ENCODE results near the gene TNFSF12.

The TNFSF12 gene

DNA sequence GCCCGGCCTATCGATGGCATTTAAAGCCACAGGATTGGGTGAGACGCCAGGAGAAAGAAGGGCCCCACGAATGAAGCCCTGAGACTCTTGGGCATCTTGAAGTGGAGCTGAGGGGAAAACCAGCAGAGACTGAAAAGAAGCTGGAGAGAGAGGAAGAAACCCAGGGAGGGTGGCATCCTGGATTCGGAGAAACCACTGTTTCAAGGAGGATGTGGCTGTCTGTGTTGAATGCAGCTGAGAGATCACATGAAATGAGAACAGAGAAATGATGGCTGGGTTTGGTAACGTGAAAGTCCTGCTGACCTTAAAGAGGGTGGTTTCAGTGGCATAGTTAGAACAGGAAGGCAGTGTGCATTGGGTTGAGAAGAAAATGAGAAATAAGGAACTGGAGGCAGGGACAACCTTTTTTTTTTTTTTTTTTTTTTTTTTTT lies 3.8 kb downstream of the TNFSF12 start:
- TF ChIP-seq EZH2phosphoT487 (conservative IDR thresholded peaks at IDR 0.05; ENCODE audit: low read length), result no peak
- TF ChIP-seq, protein P1, sequence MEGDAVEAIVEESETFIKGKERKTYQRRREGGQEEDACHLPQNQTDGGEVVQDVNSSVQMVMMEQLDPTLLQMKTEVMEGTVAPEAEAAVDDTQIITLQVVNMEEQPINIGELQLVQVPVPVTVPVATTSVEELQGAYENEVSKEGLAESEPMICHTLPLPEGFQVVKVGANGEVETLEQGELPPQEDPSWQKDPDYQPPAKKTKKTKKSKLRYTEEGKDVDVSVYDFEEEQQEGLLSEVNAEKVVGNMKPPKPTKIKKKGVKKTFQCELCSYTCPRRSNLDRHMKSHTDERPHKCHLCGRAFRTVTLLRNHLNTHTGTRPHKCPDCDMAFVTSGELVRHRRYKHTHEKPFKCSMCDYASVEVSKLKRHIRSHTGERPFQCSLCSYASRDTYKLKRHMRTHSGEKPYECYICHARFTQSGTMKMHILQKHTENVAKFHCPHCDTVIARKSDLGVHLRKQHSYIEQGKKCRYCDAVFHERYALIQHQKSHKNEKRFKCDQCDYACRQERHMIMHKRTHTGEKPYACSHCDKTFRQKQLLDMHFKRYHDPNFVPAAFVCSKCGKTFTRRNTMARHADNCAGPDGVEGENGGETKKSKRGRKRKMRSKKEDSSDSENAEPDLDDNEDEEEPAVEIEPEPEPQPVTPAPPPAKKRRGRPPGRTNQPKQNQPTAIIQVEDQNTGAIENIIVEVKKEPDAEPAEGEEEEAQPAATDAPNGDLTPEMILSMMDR (IDR thresholded peaks at IDR 0.05; ENCODE audit: insufficient read depth, low read length, poor library complexity, severe bottlenecking), result no peak
- no peak overlapping the region for H3K27ac ChIP-seq (ENCODE audit: low read depth, low read length)
- H3K9ac ChIP-seq (ENCODE audit: low read length), result no peak overlapping the region
- H3K9me2 ChIP-seq (replicated peaks; ENCODE audit: insufficient read depth, low read length), result no peaks in the 10 kb centered on the region
- no peaks in the 10 kb centered on the region for H4K20me1 ChIP-seq (ENCODE audit: low read depth, low read length)
- H3K27me3 ChIP-seq (ENCODE audit: low read length), result no peaks in the 10 kb centered on the region
- no peak overlapping the region for H3K4me2 ChIP-seq (ENCODE audit: low read depth, low read length, poor library complexity, severe bottlenecking)
- no peak overlapping the region for H3K4me3 ChIP-seq (ENCODE audit: insufficient read depth, low read length, poor library complexity, severe bottlenecking)
- H3K36me3 ChIP-seq (ENCODE audit: low read length), result no peaks in the 10 kb centered on the region
- H3F3A ChIP-seq (ENCODE audit: insufficient read depth), result no peaks in the 10 kb centered on the region
- H3K79me2 ChIP-seq (ENCODE audit: insufficient read depth, low read length), result no peaks in the 10 kb centered on the region
- H3K9me3 ChIP-seq (ENCODE audit: insufficient read depth, low read length), result no peaks in the 10 kb centered on the region
- no peak overlapping the region for H2AFZ ChIP-seq (ENCODE audit: low read depth, low read length, severe bottlenecking)

DNA sequence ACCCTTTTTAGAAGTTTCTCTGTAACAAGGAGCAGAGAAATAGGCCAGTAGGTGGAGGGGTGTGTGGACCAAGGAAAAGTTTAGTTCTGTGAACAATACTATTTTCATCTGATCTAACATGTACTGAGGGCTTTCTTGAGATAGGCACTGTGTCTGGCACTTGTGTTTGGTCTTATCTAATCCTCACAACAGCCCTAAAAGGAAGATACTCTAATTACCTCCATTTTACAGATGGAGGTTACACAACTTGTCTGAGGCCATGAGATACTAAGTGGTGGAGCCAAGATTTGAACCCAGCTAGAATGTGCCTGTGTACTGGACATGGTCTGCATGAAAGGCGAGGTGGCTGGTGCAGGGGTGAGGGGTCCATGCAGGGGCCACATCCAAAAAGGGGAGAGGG lies 4.5 kb downstream of the TNFSF12 start:
- Histone ChIP-seq H3K27ac (ENCODE audit: low read depth, low read length) (no peak overlapping the region), H3K36me3 (ENCODE audit: low read length) (no peaks in the 10 kb centered on the region), H3K79me2 (ENCODE audit: insufficient read depth, low read length) (no peaks in the 10 kb centered on the region), H3K4me3 (ENCODE audit: insufficient read depth, low read length, poor library complexity, severe bottlenecking) (no peak overlapping the region), H2AFZ (ENCODE audit: low read depth, low read length, severe bottlenecking) (no peak overlapping the region), H3F3A (ENCODE audit: insufficient read depth) (no peaks in the 10 kb centered on the region), H3K4me2 (ENCODE audit: low read depth, low read length, poor library complexity, severe bottlenecking) (no peak overlapping the region), H3K9me2 (replicated peaks; ENCODE audit: insufficient read depth, low read length) (no peaks in the 10 kb centered on the region), H4K20me1 (ENCODE audit: low read depth, low read length) (no peaks in the 10 kb centered on the region), H3K9ac (ENCODE audit: low read length) (no peak overlapping the region), H3K27me3 (ENCODE audit: low read length) (no peaks in the 10 kb centered on the region), H3K9me3 (ENCODE audit: insufficient read depth, low read length) (no peaks in the 10 kb centered on the region)
- no peak for TF ChIP-seq EZH2phosphoT487 (conservative IDR thresholded peaks at IDR 0.05; ENCODE audit: low read length)
- TF ChIP-seq, protein P1 (IDR thresholded peaks at IDR 0.05; ENCODE audit: insufficient read depth, low read length, poor library complexity, severe bottlenecking), result no peak

DNA sequence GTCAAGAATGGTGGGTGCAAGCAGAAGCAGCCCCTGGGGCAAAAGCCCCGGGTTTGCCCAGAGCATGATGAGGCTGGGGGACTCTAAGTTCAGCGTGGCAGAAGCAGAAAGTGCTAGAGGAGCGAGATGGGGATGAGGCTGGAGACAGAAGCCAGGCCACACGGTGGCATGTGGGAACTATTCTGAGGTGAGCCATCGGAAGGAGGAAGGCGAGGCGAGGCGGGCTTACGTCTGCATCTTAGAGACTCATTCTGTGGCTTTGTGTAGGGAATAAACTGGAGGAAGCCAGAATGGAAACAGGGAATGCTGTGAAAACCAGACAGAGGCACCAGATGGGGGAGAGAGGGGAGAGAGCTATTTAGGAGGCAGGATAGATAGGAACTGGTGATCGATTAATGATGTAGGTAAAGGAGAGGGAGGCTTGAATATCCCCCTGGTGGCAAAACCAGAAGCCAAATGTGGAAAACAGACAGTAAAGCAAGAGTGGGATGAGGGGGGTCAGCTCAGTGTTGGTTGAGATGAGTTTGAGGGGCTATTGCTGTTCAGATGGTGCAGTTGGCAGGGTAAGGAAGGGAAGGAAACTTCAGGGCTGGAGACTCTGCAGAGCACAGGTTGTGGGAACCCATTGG lies 6.6 kb downstream of the TNFSF12 start:
- no peaks in the 10 kb centered on the region for H3K79me2 ChIP-seq (ENCODE audit: insufficient read depth, low read length)
- no peaks in the 10 kb centered on the region for H3K27me3 ChIP-seq (ENCODE audit: low read length)
- no peak overlapping the region for H3K9ac ChIP-seq (ENCODE audit: low read length)
- no peaks in the 10 kb centered on the region for H3K9me3 ChIP-seq (ENCODE audit: insufficient read depth, low read length)
- no peaks in the 10 kb centered on the region for H4K20me1 ChIP-seq (ENCODE audit: low read depth, low read length)
- H3K27ac ChIP-seq (ENCODE audit: low read depth, low read length), result no peak overlapping the region
- H3K9me2 ChIP-seq (replicated peaks; ENCODE audit: insufficient read depth, low read length), result no peaks in the 10 kb centered on the region
- TF ChIP-seq, protein P1 (IDR thresholded peaks at IDR 0.05; ENCODE audit: insufficient read depth, low read length, poor library complexity, severe bottlenecking), result no peak
- TF ChIP-seq EZH2phosphoT487 (conservative IDR thresholded peaks at IDR 0.05; ENCODE audit: low read length), result no peak
- H3K4me3 ChIP-seq (ENCODE audit: insufficient read depth, low read length, poor library complexity, severe bottlenecking), result no peak overlapping the region
- H3K4me2 ChIP-seq (ENCODE audit: low read depth, low read length, poor library complexity, severe bottlenecking), result no peak overlapping the region
- no peak overlapping the region for H2AFZ ChIP-seq (ENCODE audit: low read depth, low read length, severe bottlenecking)
- no peaks in the 10 kb centered on the region for H3F3A ChIP-seq (ENCODE audit: insufficient read depth)
- no peaks in the 10 kb centered on the region for H3K36me3 ChIP-seq (ENCODE audit: low read length)

Measured in SU-DHL-6 (cell line).